Measurements from ENCODE around the gene RBMX.

The RBMX gene

DNA sequence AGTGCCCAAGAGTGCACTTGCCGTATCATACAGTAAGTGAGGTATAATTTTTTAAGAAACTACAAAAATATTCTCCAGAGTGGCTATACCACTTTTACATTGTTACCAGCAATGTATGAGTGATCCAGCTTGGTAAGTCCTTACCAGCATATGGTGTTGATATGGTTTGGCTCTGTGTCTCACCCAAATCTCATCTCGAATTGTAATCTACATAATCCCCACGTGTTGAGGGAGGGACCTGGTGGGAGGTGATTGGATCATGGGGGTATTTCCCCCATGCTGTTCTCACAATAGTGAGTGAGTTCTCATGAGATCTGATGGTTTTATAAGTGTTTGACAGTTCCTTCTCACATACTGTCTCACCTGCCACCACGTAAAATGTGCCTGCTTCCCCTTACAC, 44.8 kb downstream of the RBMX start:
- no peak for DNase-seq (ENCODE audit: low spot score)

DNA sequence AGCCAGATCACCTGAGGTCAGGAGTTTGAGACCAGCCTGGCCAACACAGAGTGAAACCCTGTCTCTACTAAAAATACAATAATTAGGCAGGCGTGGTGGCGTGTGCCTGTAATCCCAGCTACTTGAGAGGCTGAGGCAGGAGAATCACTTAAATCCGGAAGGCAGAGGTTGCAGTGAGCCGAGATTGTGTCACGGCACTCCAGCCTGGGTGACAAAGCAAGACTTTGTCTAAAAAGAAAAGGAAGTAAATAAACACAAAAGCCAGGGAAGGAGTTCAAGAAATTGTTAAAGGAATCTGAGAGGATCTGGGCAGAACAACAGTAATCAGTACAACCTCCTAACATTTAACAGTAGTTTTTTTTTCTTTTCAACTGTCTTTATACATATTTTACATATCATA, 51.1 kb downstream of the RBMX start:
- no peak for DNase-seq (ENCODE audit: low spot score)

DNA sequence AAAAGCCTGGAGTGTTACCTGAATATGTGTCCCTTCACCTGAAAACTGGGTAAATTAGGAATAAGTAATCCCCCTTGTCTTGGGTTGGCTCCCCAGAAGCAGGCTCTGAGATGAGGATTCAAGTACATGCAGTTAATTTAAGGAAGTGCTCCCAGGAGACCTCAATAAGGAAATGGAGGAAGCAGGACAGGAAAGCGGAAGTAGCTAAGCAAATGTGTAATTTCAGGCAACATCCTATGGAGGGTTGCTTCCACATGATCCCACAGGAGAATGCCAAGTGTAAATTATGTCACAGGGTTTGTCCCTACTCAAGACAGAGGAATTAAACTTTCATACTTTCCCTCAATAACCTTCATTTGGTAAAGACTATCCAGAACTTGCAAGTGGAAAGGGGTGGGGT, 51.7 kb downstream of the RBMX start:
- no peak for DNase-seq (ENCODE audit: low spot score)

DNA sequence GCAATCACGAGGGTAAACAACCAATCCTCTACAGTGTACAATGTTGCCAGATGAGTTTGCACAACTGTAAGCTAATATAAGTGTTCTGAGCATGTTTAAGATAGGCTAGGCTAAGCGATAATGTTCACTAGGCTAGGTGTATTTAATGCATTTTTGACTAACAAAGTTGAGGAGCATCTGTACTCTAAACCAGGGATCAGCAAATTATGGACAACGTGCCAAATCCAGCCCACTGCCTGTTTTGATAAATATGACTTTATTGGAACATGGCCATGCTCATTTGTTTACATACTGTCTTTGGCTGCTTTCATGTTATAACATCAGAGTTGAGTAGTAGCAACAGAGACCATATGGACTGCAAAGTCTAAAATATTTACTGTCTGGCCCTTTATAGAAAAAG, 53.5 kb downstream of the RBMX start:
- DNase-seq (ENCODE audit: low spot score): no peak

DNA sequence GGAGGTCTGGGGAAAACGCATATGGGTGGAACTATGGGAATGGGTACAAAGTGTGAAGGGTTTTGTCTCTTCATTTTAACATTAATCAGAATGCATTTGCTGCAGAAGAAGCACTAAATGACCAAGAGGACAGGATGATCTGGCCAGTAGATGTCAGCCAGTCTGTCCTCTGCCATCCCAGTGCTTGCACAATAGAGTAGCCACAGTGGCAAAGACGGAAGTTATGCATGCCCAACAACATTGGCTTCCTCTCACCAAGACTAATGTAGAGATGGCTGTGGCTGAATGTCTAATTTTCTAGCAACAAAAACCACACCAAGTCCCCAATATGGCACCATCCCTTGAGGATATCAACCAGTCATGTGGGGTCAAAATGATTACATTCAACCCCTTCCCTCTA, 54.8 kb downstream of the RBMX start:
- no peak for DNase-seq (ENCODE audit: low spot score)

Measured in CD4-positive, alpha-beta T cell treated with Interleukin-2 at 100 ng/mL for 4 hours (primary cell).